ENCODE data around the gene PSME2.

GRCh38 chr14:24160499-24160849 lies 14.1 kb upstream of the PSME2 start:
- no peak for TF ChIP-seq CTCF (IDR thresholded peaks at IDR 0.05)
- TF ChIP-seq ZFX (IDR thresholded peaks at IDR 0.05; ENCODE audit: borderline replicate concordance), result no peak

Data from 22Rv1 (cell line).